ENCODE measurements around the gene CASR.

Gene CASR

GRCh38 chr3:122299215-122299614 is 115.7 kb downstream of the CASR start:
- H4K20me1 ChIP-seq, result no peaks in the 10 kb centered on the region
- H3K9ac ChIP-seq, result no peak overlapping the region
- H3K9me3 ChIP-seq, result no peaks in the 10 kb centered on the region
- H3K36me3 ChIP-seq, result no peaks in the 10 kb centered on the region
- H3K27me3 ChIP-seq, result no peaks in the 10 kb centered on the region
- no peak overlapping the region for H3K4me3 ChIP-seq
- TF ChIP-seq Cebpa-rat (IDR thresholded peaks at IDR 0.05), result no peak
- no peak overlapping the region for H3K4me2 ChIP-seq
- no peak overlapping the region for H3K27ac ChIP-seq
- H3K4me1 ChIP-seq, result peaks cover 40% of the 10 kb centered on the region

DNA sequence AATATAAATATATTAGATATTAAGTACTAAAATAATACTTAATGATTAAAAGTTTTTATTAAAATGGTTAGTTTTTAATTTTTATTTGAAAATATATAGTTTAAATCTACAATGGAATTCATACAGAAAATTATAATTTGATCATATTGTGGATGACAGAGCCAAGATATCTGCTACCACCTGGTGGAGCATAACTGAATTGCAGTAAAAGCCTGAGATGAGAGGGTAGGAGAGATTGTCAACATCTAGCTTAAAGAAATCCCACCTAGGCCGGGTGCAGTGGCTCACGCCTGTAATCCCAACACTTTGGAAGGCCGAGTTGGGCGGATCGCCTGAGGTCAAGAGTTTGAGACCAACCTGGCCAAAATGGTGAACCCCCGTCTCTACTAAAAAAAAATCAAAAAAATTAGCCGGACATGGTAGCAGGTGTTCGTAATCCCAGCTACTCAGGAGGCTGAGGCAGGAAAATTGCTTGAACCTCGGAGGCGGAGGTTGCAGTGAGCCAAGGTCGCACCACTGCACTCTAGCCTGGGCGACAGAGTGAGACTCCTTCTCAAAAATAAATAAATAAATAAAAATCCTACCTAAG is 116.5 kb downstream of the CASR start:
- no peak for TF ChIP-seq Cebpa-rat (IDR thresholded peaks at IDR 0.05)
- H3K36me3 ChIP-seq, result no peaks in the 10 kb centered on the region
- no peak overlapping the region for H3K4me2 ChIP-seq
- no peaks in the 10 kb centered on the region for H3K9me3 ChIP-seq
- no peaks in the 10 kb centered on the region for H3K27me3 ChIP-seq
- no peak overlapping the region for H3K27ac ChIP-seq
- no peak overlapping the region for H3K4me3 ChIP-seq
- peaks cover 32% of the 10 kb centered on the region for H3K4me1 ChIP-seq
- no peak overlapping the region for H3K9ac ChIP-seq
- no peaks in the 10 kb centered on the region for H4K20me1 ChIP-seq

- Histone ChIP-seq H4K20me1 (no peaks in the 10 kb centered on the region), H3K36me3 (no peaks in the 10 kb centered on the region), H3K27me3 (no peaks in the 10 kb centered on the region), H3K9me3 (no peaks in the 10 kb centered on the region), H3K4me3 (no peak overlapping the region), H3K27ac (no peak overlapping the region), H3K4me1 (peaks cover 21% of the 10 kb centered on the region), H3K4me2 (no peak overlapping the region), H3K9ac (no peak overlapping the region)
- no peak for TF ChIP-seq Cebpa-rat (IDR thresholded peaks at IDR 0.05)
These were observed 117.6 kb downstream of the CASR start for GRCh38 chr3:122301063-122301462.

GRCh38 chr3:122305818-122306621 is 122.6 kb downstream of the CASR start:
- H3K9ac ChIP-seq, result no peak overlapping the region
- no peaks in the 10 kb centered on the region for H3K27me3 ChIP-seq
- no peaks in the 10 kb centered on the region for H4K20me1 ChIP-seq
- TF ChIP-seq Cebpa-rat (IDR thresholded peaks at IDR 0.05), result no peak
- H3K4me1 ChIP-seq, result peaks cover 2% of the 10 kb centered on the region
- H3K4me3 ChIP-seq, result no peak overlapping the region
- no peaks in the 10 kb centered on the region for H3K36me3 ChIP-seq
- no peak overlapping the region for H3K27ac ChIP-seq
- H3K9me3 ChIP-seq, result no peaks in the 10 kb centered on the region
- H3K4me2 ChIP-seq, result no peak overlapping the region

DNA sequence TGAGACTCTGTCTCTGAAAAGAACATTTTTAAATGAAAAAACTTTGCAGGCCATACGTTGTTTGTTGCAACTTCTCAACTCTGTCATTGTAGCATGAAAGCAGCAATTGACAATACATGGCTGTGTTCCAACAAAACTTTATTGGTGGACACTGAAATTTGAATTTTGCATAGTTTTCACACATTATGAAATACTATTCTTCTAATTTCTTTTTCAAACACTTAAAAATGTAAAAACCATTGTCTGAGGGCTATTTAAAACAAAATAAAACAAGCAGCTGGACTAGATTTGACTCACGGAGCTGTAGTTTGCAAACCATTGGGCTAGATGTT is 123.1 kb downstream of the CASR start:
- Histone ChIP-seq H3K4me1 (no peaks in the 10 kb centered on the region), H3K27me3 (no peaks in the 10 kb centered on the region), H3K4me3 (no peak overlapping the region), H3K36me3 (no peaks in the 10 kb centered on the region), H3K9ac (no peak overlapping the region), H3K27ac (no peak overlapping the region), H3K9me3 (no peaks in the 10 kb centered on the region), H4K20me1 (no peaks in the 10 kb centered on the region), H3K4me2 (no peak overlapping the region)
- TF ChIP-seq Cebpa-rat (IDR thresholded peaks at IDR 0.05), result no peak

GRCh38 chr3:122307094-122307687 is 123.7 kb downstream of the CASR start:
- no peak for TF ChIP-seq Cebpa-rat (IDR thresholded peaks at IDR 0.05)
- no peaks in the 10 kb centered on the region for H3K4me1 ChIP-seq
- H3K27ac ChIP-seq, result no peak overlapping the region
- no peaks in the 10 kb centered on the region for H3K9me3 ChIP-seq
- H3K27me3 ChIP-seq, result no peaks in the 10 kb centered on the region
- no peaks in the 10 kb centered on the region for H4K20me1 ChIP-seq
- H3K4me3 ChIP-seq, result no peak overlapping the region
- no peak overlapping the region for H3K9ac ChIP-seq
- H3K36me3 ChIP-seq, result no peaks in the 10 kb centered on the region
- H3K4me2 ChIP-seq, result no peak overlapping the region

DNA sequence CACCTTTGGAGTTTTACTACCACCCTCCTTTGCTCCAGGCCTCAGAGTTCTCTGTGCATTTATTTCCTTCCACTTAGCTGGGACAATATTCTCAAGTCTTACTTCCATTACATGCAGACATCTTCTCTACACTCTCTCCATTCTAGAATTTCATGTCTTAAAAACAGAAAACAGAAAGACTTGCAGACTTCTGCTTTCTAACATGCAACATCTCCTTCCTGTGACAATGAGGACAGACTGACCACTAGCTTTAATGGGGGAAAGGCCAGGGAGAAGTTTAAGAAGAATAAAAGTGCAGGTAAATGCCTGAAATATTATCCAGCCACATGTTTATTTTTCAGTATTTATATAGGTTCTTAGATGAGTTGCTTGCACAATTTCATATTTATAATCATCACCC is 124.5 kb downstream of the CASR start:
- Histone ChIP-seq H3K27me3 (no peaks in the 10 kb centered on the region), H3K9ac (no peak overlapping the region), H3K36me3 (no peaks in the 10 kb centered on the region), H3K4me1 (peaks cover 3% of the 10 kb centered on the region), H3K27ac (no peak overlapping the region), H3K9me3 (no peaks in the 10 kb centered on the region), H3K4me3 (no peak overlapping the region), H4K20me1 (no peaks in the 10 kb centered on the region), H3K4me2 (no peak overlapping the region)
- TF ChIP-seq Cebpa-rat (IDR thresholded peaks at IDR 0.05), result no peak

DNA sequence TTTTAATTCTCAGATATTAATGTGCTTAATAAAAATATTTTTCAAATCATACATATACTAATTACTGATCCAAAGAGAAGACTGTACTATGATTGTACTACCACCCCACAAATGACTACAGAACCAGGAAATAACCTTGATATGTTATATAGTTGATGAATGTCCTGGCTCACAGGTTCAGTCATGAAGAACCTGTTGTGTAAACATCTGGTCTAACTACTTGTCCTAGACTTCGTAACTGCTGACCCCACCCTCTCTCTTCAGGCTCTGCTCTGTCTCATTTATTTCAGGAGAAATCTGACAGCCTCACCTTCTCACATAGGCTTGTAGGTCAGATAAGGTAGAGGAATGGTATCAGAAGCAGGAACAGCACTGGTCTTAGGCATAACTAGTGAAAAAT is 126.9 kb downstream of the CASR start:
- H3K4me3 ChIP-seq, result no peak overlapping the region
- H3K4me2 ChIP-seq, result no peak overlapping the region
- H3K36me3 ChIP-seq, result no peaks in the 10 kb centered on the region
- TF ChIP-seq Cebpa-rat (IDR thresholded peaks at IDR 0.05), result no peak
- H3K9me3 ChIP-seq, result no peaks in the 10 kb centered on the region
- no peaks in the 10 kb centered on the region for H3K27me3 ChIP-seq
- H3K4me1 ChIP-seq, result peaks cover 6% of the 10 kb centered on the region
- no peaks in the 10 kb centered on the region for H4K20me1 ChIP-seq
- no peak overlapping the region for H3K27ac ChIP-seq
- H3K9ac ChIP-seq, result no peak overlapping the region

DNA sequence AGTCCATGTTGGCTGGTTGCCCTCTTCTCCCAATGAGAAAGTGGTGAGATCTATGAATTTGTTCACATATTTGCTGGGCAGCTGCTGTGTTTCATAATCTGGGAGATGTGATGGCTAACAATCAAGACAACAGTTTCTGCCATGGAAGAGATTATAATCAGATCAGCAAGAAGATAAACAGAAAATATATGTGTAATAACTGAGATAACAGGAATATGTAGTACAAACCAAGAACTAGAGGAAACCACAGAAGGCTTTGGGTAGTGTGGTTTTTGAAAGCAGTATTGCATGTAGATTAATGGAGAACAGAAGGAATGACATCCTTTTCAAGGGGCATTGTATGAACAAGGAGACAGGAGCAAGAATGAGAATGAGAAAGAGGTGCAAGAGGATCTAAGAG is 129.4 kb downstream of the CASR start:
- H3K4me2 ChIP-seq, result no peak overlapping the region
- no peaks in the 10 kb centered on the region for H4K20me1 ChIP-seq
- no peaks in the 10 kb centered on the region for H3K36me3 ChIP-seq
- peaks cover 6% of the 10 kb centered on the region for H3K4me1 ChIP-seq
- no peak for TF ChIP-seq Cebpa-rat (IDR thresholded peaks at IDR 0.05)
- H3K9ac ChIP-seq, result no peak overlapping the region
- H3K4me3 ChIP-seq, result no peak overlapping the region
- no peaks in the 10 kb centered on the region for H3K27me3 ChIP-seq
- no peaks in the 10 kb centered on the region for H3K9me3 ChIP-seq
- H3K27ac ChIP-seq, result no peak overlapping the region

GRCh38 chr3:122313281-122313680 is 129.8 kb downstream of the CASR start:
- H3K4me2 ChIP-seq, result no peak overlapping the region
- no peak overlapping the region for H3K27ac ChIP-seq

More at GRCh38 chr3:122313281-122313680, 129.8 kb downstream of the CASR start:
- Histone ChIP-seq H3K27me3 (no peaks in the 10 kb centered on the region), H4K20me1 (no peaks in the 10 kb centered on the region), H3K9ac (no peak overlapping the region), H3K4me3 (no peak overlapping the region), H3K9me3 (no peaks in the 10 kb centered on the region), H3K4me1 (peaks cover 6% of the 10 kb centered on the region), H3K36me3 (no peaks in the 10 kb centered on the region)
- TF ChIP-seq Cebpa-rat (IDR thresholded peaks at IDR 0.05), result no peak
